BJ (cell line): ENCODE results near the gene ANO2. TPM values are rescaled to one million over a fixed set of nuclear protein-coding genes. Genes with fewer than 3 reads are reported as not detected.

ENCODE experiments used
- CTCF ChIA-PET: fragments of 350-600 bp; formaldehyde crosslinking; extraction: SDS; loops from one replicate; lab custom pipeline; 2021; ENCODE audit warnings: antibody characterized with exemption, inconsistent platforms; lab: Yijun Ruan, JAX
- POLR2A ChIA-PET: fragments of 300-600 bp; sonication (Branson Sonifier 250); formaldehyde crosslinking; extraction: SDS; loops from one replicate; lab custom pipeline; 2021; ENCODE audit warnings: antibody characterized with exemption; lab: Charles Lee
- DNase-seq: peaks from one replicate; pipeline ENCODE4 v3.0.0-alpha.2; 2011; ENCODE audit warnings: low read depth
- H3K27me3 ChIP-seq: 2 replicates; pipeline ENCODE4 v1.6.0; 2011; ENCODE audit warnings: low read length; ENCODE audit not compliant: control insufficient read depth, insufficient read depth
- H3K36me3 ChIP-seq: 2 replicates; pipeline ENCODE4 v1.5.1; 2011; ENCODE audit warnings: low read length; ENCODE audit not compliant: control insufficient read depth, insufficient read depth
- H3K4me3 ChIP-seq: 2 replicates; pipeline ENCODE4 v1.5.1; 2011; ENCODE audit warnings: low read depth, mild to moderate bottlenecking, control low read depth, low read length
- polyA plus RNA-seq: library from polyadenylated mRNA; depleted of rRNA; stranded (reverse); fragments of >200 nt; gene quantifications from 2 replicates; pipeline ENCODE4 v1.2.3, GENCODE V29; 2011; rRNA removed
- small RNA-seq: library from RNA; depleted of rRNA; stranded (forward); fragments of <200 nt; gene quantifications from one replicate; pipeline ENCODE3, GENCODE V24; 2012; ENCODE audit warnings: low replicate concordance, low read depth; ENCODE audit not compliant: insufficient read length
- TF ChIP-seq, protein P1 (sequence below): IDR thresholded peaks from 2 replicates; pipeline ENCODE4 v1.5.1; 2011; ENCODE audit warnings: low read depth, mild to moderate bottlenecking, control low read depth, inconsistent platforms, low read length, moderate library complexity; ENCODE audit not compliant: insufficient read depth

Gene ANO2
- polyA plus RNA-seq, 1 experiment = 0.10 TPM

DNA sequence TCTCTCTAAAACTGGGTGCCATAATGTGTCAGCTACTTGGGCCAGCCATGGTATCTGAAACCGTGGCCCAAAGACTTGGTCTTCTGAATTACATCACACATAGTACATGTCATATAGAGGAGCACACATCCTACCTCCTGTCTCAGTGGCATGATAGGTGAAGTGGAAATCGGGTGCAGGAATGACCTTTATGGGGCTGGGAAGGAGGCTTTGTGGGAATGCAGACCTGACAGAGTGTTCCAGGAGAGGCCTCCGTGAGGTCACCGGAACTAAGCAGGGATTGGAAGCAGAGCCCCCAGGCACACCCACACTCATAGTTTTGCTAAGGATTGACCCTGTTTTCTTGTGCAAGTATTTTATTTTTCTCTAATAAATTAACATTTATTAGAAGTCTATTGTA is 430.5 kb downstream of the ANO2 start:
- TF ChIP-seq, protein P1, sequence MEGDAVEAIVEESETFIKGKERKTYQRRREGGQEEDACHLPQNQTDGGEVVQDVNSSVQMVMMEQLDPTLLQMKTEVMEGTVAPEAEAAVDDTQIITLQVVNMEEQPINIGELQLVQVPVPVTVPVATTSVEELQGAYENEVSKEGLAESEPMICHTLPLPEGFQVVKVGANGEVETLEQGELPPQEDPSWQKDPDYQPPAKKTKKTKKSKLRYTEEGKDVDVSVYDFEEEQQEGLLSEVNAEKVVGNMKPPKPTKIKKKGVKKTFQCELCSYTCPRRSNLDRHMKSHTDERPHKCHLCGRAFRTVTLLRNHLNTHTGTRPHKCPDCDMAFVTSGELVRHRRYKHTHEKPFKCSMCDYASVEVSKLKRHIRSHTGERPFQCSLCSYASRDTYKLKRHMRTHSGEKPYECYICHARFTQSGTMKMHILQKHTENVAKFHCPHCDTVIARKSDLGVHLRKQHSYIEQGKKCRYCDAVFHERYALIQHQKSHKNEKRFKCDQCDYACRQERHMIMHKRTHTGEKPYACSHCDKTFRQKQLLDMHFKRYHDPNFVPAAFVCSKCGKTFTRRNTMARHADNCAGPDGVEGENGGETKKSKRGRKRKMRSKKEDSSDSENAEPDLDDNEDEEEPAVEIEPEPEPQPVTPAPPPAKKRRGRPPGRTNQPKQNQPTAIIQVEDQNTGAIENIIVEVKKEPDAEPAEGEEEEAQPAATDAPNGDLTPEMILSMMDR = no peak
- Histone ChIP-seq H3K27me3 (0 out of 2 replicates have a peak, but pooled peaks cover 1% of the 10 kb centered on the region), H3K4me3 (no peak overlapping the region), H3K36me3 (no peaks in the 10 kb centered on the region)
- DNase-seq = no peak
- ChIA-PET POLR2A (no interaction called here), CTCF (no interaction called here)

DNA sequence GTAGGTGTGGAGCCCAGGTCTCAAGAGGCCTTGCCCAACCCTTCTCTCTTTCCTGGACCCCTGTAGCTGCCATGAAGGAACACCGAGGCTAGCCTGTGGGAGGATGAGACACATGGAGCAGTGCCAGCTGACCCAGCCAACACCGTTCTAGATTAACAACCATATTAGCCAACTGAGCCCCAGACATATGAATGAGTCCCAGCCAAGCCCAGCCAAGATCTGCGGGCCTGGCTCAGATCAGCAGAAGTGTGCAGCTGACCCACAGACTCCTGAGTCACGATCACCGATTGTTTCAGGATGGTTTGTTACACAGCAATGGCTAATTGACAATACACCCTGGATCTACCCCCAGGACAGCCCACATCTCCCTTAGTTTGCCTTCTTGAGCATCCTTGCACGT is 431.0 kb downstream of the ANO2 start:
- no peak for DNase-seq
- ChIA-PET POLR2A (no interaction called here), CTCF (interaction anchor here (0.9 to 1.0 kb wide), 3 partner anchors 35 to 314 kb away, joined by 3 read pairs; no protein-coding TSS in a partner anchor)
- 0 out of 2 replicates have a peak, but pooled peaks cover 1% of the 10 kb centered on the region for H3K27me3 ChIP-seq
- TF ChIP-seq, protein P1 = no peak
- no peaks in the 10 kb centered on the region for H3K36me3 ChIP-seq
- H3K4me3 ChIP-seq = no peak overlapping the region

DNA sequence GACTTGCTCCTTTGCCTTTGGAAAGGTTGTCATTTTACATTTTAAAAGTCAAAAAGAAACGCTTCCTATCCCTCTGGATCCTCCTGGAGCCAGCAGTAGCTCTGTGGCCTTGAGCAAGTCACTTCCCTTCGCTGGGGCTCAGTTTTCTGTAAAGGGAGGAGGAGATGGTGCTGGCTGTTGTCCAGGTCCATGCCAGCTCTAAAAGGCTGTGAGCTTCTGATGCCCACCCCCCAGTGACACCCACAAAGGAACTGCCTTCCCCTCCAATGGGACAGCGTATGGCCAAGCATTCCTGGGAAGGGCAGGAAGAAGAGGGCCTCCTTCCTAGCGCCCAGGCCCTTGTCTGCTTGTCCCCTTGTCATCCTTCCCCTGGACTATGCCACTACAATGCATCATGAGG is 431.7 kb downstream of the ANO2 start:
- Histone ChIP-seq H3K27me3 (0 out of 2 replicates have a peak, but pooled peaks cover 1% of the 10 kb centered on the region), H3K36me3 (no peaks in the 10 kb centered on the region), H3K4me3 (no peak overlapping the region)
- TF ChIP-seq, protein P1 = no peak
- DNase-seq = no peak
- POLR2A ChIA-PET = no interaction called here
- CTCF ChIA-PET = interaction anchor here (0.9 to 4.5 kb wide), 6 partner anchors 11 to 314 kb away, joined by 3 to 32 read pairs (median 3); partner anchors contain the start of gene NTF3

Small RNA genes within 50 kb of the gene (small RNA-seq; reads per million reads assigned to genes)
- not detected for gene AC137627.1

Other genes starting within 250 kb of the ANO2 start
- gene VWF, start 179.4 kb upstream of the ANO2 start, polyA plus RNA-seq = 0.06 and 0.07 TPM in 2 replicates